Measurements from ENCODE around the gene SASH1. TPM values are rescaled to one million over a fixed set of nuclear protein-coding genes. Genes with fewer than 3 reads are reported as not detected.
A peak's percentile ranks its signal among the peaks of the same experiment; 100 is the strongest.

The SASH1 gene
- total and polyA plus RNA-seq, 2 of the 8 experiments (the other 6 are each of a cell fraction or from before 2014, with no cell fraction given), result 6.0 to 20.2 TPM

GRCh38 chr6:148509119-148509799, 166.6 kb downstream of the SASH1 start:
- Histone ChIP-seq H2BK120ac (replicated peaks; ENCODE audit: low read depth, low read length) (no peak overlapping the region), H3K27me3 (replicated peaks in 1 of 4; ENCODE audit: control insufficient read depth in 3 of 4, extremely low read depth in 1 of 4, insufficient read depth in 3 of 4, low read length in 3 of 4) (no peaks in the 10 kb centered on the region), H3K4me2 (ENCODE audit: insufficient read depth in 1 of 2, low read depth in 2 of 2, low read length in 2 of 2) (0 out of 4 replicates have a peak overlapping the region, but pooled peaks of 1 of the 2 experiments have one; percentile 49), H3K79me2 (ENCODE audit: control insufficient read depth in 1 of 2, insufficient read depth in 2 of 2, low read length in 2 of 2) (0 out of 4 replicates have a peak, but pooled peaks cover 0 to 4% of the 10 kb centered on the region in 2 experiments), H4K8ac (ENCODE audit: extremely low read depth, insufficient read depth, low read length) (no peak overlapping the region), H3K79me1 (ENCODE audit: low read depth, low read length) (no peaks in the 10 kb centered on the region; the same call in 1 of the 2 replicates), H2AFZ (ENCODE audit: low read length) (no peak overlapping the region), H2BK12ac (ENCODE audit: low read depth, low read length) (no peak overlapping the region), H4K91ac (replicated peaks; ENCODE audit: insufficient read length, low read length) (no peak overlapping the region), H3K36me3 (ENCODE audit: control insufficient read depth in 2 of 4, insufficient read depth in 4 of 4, low read length in 3 of 4) (no peaks in the 10 kb centered on the region; a peak in 2 of 8 replicates), H3K56ac (replicated peaks; ENCODE audit: insufficient read length, low read depth, low read length) (no peak overlapping the region), H3K27ac (ENCODE audit: low read depth, low read length) (no peak overlapping the region), H3K4me3 (ENCODE audit: extremely low read depth in 1 of 4, insufficient read depth in 2 of 4, low read depth in 3 of 4, low read length in 4 of 4) (no peak overlapping the region), H3K9ac (replicated peaks in 1 of 4; ENCODE audit: extremely low read depth in 1 of 4, low read depth in 3 of 4, low read length in 3 of 4) (no peak overlapping the region), H2BK5ac (ENCODE audit: low read depth, low read length) (no peak overlapping the region), H3K9me3 (ENCODE audit: insufficient read depth in 2 of 2, low read depth in 1 of 2, low read length in 1 of 2) (no peaks in the 10 kb centered on the region), H3K23ac (ENCODE audit: insufficient read length) (no peak overlapping the region), H2BK15ac (ENCODE audit: low read length) (no peak overlapping the region), H3K4ac (replicated peaks; ENCODE audit: insufficient read length, low read depth, low read length) (no peak overlapping the region), H4K20me1 (replicated peaks in 1 of 2; ENCODE audit: control insufficient read depth in 1 of 2, insufficient read depth in 2 of 2, low read length in 2 of 2) (peaks cover 0 to 3% of the 10 kb centered on the region in 2 experiments), H3K14ac (ENCODE audit: insufficient read length) (no peak overlapping the region), H4K5ac (ENCODE audit: insufficient read length, low read depth, low read length) (no peak overlapping the region), H3K23me2 (ENCODE audit: low read depth, low read length) (no peaks in the 10 kb centered on the region; the same call in 1 of the 2 replicates), H2AK5ac (ENCODE audit: low read depth, low read length) (no peak overlapping the region), H3K4me1 (replicated peaks in 1 of 4; ENCODE audit: control insufficient read depth in 3 of 4, insufficient read depth in 4 of 4, low read length in 3 of 4) (peaks cover 4 to 18% (median 11%) of the 10 kb centered on the region in 4 experiments), H3K18ac (ENCODE audit: extremely low read depth, low read length) (no peak overlapping the region), H2BK20ac (ENCODE audit: low read length) (no peak overlapping the region)
- ChIA-PET CTCF (ENCODE audit: partially characterized antibody) (interaction anchor here (0.6 to 1.6 kb wide), 8 partner anchors 10 to 476 kb away, joined by 3 to 6 read pairs (median 3); no protein-coding TSS in a partner anchor), POLR2A (ENCODE audit: partially characterized antibody) (interaction anchor here (1.2 kb wide), 1 partner anchor 14 kb away, joined by 3 read pairs; no protein-coding TSS in a partner anchor)
- WGBS, 2 experiments (ENCODE audit: extremely low coverage in 1 of 2, insufficient coverage in 1 of 2, insufficient read length in 1 of 2, insufficient replicate concordance in 2 of 2, low coverage in 1 of 2, low lambda C conversion rate in 2 of 2, missing lambda C conversion rate in 1 of 2), result 83% methylated on average over 14 of the region's 14 CpGs; no CpG with 5 or more reads in 1 of the 2 experiments
- DNase-seq (ENCODE audit: low read depth in 1 of 2, low spot score in 2 of 2) (no peak), FAIRE-seq (no peak)
- TF ChIP-seq TEAD4 (IDR thresholded peaks at IDR 0.05; ENCODE audit: low read depth, low read length), result no peak
- no peak for TF ChIP-seq TAF1 (IDR thresholded peaks at IDR 0.05; ENCODE audit: low read depth, low read length)

All from H1 (cell line).